Skeletal muscle satellite cell (primary cell): ENCODE data around the gene PLXNA4.

Experiments
- H3K27me3 ChIP-seq: 2 replicates; pipeline ENCODE4 v1.7.0; 2013; ENCODE audit warnings: low read length; ENCODE audit not compliant: control insufficient read depth, insufficient read depth
- H3K36me3 ChIP-seq: 2 replicates; pipeline ENCODE4 v1.7.0; 2013; ENCODE audit warnings: mild to moderate bottlenecking, control low read depth, low read length; ENCODE audit not compliant: insufficient read depth
- H3K4me1 ChIP-seq: 2 replicates; pipeline ENCODE4 v1.7.0; 2013; ENCODE audit warnings: low read length; ENCODE audit not compliant: control insufficient read depth, insufficient read depth
- H3K4me2 ChIP-seq: 2 replicates; pipeline ENCODE4 v1.7.0; 2013; ENCODE audit warnings: mild to moderate bottlenecking, low read length
- H3K4me3 ChIP-seq: 2 replicates; pipeline ENCODE4 v1.7.0; 2013; ENCODE audit warnings: low read length
- H3K9ac ChIP-seq: 2 replicates; pipeline ENCODE4 v1.7.0; 2013; ENCODE audit warnings: mild to moderate bottlenecking, low read depth, low read length, moderate library complexity
- H3K9me3 ChIP-seq: replicated peaks from 2 replicates; pipeline ENCODE4 v1.7.0; 2013; ENCODE audit warnings: mild to moderate bottlenecking, control low read depth, low read length

Gene PLXNA4

GRCh38 chr7:132191418-132191817, 384.9 kb downstream of the PLXNA4 start:
- H3K9me3 ChIP-seq, result no peaks in the 10 kb centered on the region
- no peaks in the 10 kb centered on the region for H3K4me1 ChIP-seq
- no peak overlapping the region for H3K4me3 ChIP-seq
- no peak overlapping the region for H3K9ac ChIP-seq
- H3K27me3 ChIP-seq, result no peaks in the 10 kb centered on the region
- H3K36me3 ChIP-seq, result no peaks in the 10 kb centered on the region
- no peak overlapping the region for H3K4me2 ChIP-seq

DNA sequence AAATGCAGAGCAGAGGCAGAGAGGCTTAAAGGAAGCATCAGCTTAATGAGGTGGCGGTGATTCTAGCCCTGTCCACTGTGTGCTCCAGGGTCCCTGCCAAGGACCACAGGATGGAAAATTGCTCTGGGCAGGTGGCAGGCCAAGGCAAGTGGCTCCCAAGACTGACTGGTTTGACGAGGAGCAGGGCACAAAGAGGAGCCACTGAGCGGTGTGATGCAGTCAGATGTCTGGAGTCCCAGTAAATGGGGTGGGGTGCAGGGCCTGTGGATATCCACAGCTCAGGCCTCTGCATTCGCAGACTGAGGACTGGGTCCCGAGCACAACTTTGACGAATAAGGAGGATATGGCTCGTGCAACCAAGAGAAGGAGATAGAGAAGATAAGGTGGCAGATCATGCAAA, 385.6 kb downstream of the PLXNA4 start:
- Histone ChIP-seq H3K4me1 (no peaks in the 10 kb centered on the region), H3K36me3 (no peaks in the 10 kb centered on the region), H3K4me2 (no peak overlapping the region), H3K9me3 (no peaks in the 10 kb centered on the region), H3K4me3 (no peak overlapping the region), H3K9ac (no peak overlapping the region), H3K27me3 (no peaks in the 10 kb centered on the region)

- Histone ChIP-seq H3K4me1 (no peaks in the 10 kb centered on the region), H3K9ac (no peak overlapping the region), H3K4me3 (no peak overlapping the region), H3K27me3 (no peaks in the 10 kb centered on the region), H3K4me2 (no peak overlapping the region), H3K9me3 (no peaks in the 10 kb centered on the region), H3K36me3 (no peaks in the 10 kb centered on the region)
These were observed 386.4 kb downstream of the PLXNA4 start for GRCh38 chr7:132189881-132190280.

GRCh38 chr7:132187869-132188789, 388.1 kb downstream of the PLXNA4 start:
- H3K9me3 ChIP-seq, result no peaks in the 10 kb centered on the region
- no peak overlapping the region for H3K4me3 ChIP-seq
- no peak overlapping the region for H3K4me2 ChIP-seq
- H3K9ac ChIP-seq, result no peak overlapping the region
- H3K4me1 ChIP-seq, result no peaks in the 10 kb centered on the region
- H3K36me3 ChIP-seq, result no peaks in the 10 kb centered on the region
- no peaks in the 10 kb centered on the region for H3K27me3 ChIP-seq

- no peaks in the 10 kb centered on the region for H3K9me3 ChIP-seq
- no peak overlapping the region for H3K4me3 ChIP-seq
- H3K4me1 ChIP-seq, result no peaks in the 10 kb centered on the region
- no peak overlapping the region for H3K4me2 ChIP-seq
- H3K9ac ChIP-seq, result no peak overlapping the region
- no peaks in the 10 kb centered on the region for H3K27me3 ChIP-seq
- H3K36me3 ChIP-seq, result no peaks in the 10 kb centered on the region
These were observed 388.9 kb downstream of the PLXNA4 start for GRCh38 chr7:132187391-132187790.

DNA sequence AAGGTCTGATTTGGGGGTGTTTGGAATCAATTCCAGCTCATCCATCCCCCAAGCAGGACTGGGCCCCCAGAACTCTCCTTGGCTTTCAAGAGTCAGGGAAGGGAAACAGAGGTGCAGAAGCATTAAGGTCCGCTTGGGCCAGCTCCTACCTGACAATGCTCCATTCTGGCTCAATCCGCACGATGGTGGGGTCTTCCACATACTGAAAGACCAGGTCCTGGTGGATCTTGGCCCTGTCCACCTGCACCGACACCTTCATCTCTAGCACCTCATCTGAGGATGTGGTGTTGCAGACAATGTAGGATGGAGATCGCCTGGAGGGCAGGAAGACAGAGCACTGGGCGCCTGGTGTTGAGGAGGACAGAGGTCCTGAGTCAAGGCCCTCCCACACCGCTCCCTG, 391.1 kb downstream of the PLXNA4 start:
- Histone ChIP-seq H3K4me2 (no peak overlapping the region), H3K4me1 (no peaks in the 10 kb centered on the region), H3K36me3 (no peaks in the 10 kb centered on the region), H3K27me3 (no peaks in the 10 kb centered on the region), H3K4me3 (no peak overlapping the region), H3K9ac (no peak overlapping the region), H3K9me3 (no peaks in the 10 kb centered on the region)

DNA sequence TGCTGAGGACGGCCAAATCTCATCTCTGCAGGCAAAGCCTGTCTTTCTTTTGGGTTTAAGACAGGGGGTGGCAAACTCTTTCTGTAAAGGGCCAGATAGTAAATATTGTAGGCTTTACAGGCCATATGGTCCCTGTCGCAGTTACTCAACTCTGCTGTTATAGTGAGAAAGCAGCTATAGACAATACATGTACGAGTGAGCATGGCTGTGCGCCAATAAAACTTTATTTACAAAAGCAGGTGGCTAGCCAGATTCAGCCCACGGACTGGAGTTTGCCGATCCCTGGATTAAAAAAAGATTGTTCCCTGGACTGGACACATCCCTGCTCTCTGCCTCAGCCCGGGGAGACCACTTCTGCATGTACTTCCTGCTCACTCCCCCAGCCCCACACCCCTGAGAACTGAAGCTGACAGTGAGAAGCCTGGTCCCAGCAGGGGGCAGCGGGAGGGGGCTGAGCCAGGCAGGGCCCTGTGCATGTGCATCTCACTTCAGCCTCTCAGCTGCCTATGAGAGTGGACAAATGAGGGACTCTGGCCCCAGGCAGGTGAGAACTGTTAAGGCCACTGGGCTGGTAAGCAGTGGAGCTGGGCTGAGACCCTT, 392.4 kb downstream of the PLXNA4 start:
- H3K4me3 ChIP-seq, result no peak overlapping the region
- H3K9ac ChIP-seq, result no peak overlapping the region
- H3K9me3 ChIP-seq, result no peaks in the 10 kb centered on the region
- H3K27me3 ChIP-seq, result no peaks in the 10 kb centered on the region
- no peaks in the 10 kb centered on the region for H3K36me3 ChIP-seq
- no peaks in the 10 kb centered on the region for H3K4me1 ChIP-seq
- H3K4me2 ChIP-seq, result no peak overlapping the region

- Histone ChIP-seq H3K4me3 (no peak overlapping the region), H3K9me3 (no peaks in the 10 kb centered on the region), H3K9ac (no peak overlapping the region), H3K4me2 (no peak overlapping the region), H3K36me3 (no peaks in the 10 kb centered on the region), H3K4me1 (no peaks in the 10 kb centered on the region), H3K27me3 (no peaks in the 10 kb centered on the region)
These were observed 393.3 kb downstream of the PLXNA4 start for GRCh38 chr7:132182992-132183391.

DNA sequence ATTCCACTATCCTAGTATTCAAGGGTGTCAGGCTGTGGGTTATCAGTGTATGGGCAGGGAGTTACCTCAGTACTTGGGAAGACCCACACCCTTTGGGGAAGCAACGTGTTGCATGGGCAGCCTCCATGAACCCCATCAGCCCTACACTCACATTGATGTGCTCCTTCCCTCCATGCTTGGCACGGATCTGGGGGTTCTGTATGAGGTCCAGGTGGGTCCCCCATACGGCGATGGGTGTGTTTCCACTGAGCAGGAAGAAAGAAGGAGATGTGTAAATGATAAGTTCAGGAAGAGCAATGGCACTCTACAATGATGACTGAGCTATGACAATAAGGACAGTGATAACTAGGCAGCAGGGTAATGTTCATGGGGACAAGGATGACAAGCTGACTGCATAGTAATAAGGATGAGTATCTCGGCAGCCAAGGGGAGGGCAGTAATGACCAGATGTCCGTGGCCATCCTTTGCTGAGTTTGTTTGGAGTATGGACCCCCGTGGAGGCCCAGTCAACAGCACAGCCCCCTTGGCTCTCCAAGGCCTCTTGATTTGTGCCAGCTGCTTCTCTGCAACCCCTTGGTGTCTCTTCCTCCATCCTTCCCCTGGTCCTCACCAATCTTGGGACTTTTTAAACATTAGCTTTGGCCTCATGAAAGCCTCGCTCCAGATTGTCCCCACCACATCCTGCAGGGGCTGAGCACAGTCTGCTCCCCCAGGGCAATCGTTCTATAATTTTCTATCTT, 394.2 kb downstream of the PLXNA4 start:
- Histone ChIP-seq H3K4me3 (no peak overlapping the region), H3K4me1 (no peaks in the 10 kb centered on the region), H3K9me3 (no peaks in the 10 kb centered on the region), H3K27me3 (no peaks in the 10 kb centered on the region), H3K4me2 (no peak overlapping the region), H3K9ac (no peak overlapping the region), H3K36me3 (no peaks in the 10 kb centered on the region)

DNA sequence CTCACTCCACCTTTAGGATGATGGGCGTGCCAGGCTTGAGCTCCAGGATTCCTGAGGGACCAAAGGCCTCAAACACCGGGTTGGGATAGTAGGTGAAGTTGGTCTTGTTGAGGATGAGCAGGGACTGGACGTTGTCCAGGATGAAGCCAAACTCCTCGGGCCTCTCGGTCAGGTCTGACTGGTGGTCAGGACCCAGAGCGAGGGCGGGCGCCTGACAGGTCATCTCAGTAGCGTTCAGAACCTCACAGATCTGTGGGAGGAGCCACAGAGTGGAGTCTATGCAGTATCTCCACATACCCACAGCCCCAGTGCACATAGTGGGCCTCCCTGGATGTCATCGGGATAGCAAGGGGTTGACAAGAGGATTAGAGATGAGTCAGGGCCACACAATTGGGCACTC, 394.9 kb downstream of the PLXNA4 start:
- H3K27me3 ChIP-seq, result no peaks in the 10 kb centered on the region
- H3K9me3 ChIP-seq, result no peaks in the 10 kb centered on the region
- no peak overlapping the region for H3K4me3 ChIP-seq
- H3K4me1 ChIP-seq, result no peaks in the 10 kb centered on the region
- H3K4me2 ChIP-seq, result no peak overlapping the region
- H3K36me3 ChIP-seq, result no peaks in the 10 kb centered on the region
- no peak overlapping the region for H3K9ac ChIP-seq

- Histone ChIP-seq H3K27me3 (no peaks in the 10 kb centered on the region), H3K9me3 (no peaks in the 10 kb centered on the region), H3K4me2 (no peak overlapping the region), H3K4me3 (no peak overlapping the region), H3K4me1 (no peaks in the 10 kb centered on the region), H3K36me3 (no peaks in the 10 kb centered on the region), H3K9ac (no peak overlapping the region)
These were observed 395.8 kb downstream of the PLXNA4 start for GRCh38 chr7:132180481-132180880.
